A549 (cell line): Measurements from ENCODE around the gene AJUBA. TPM values are rescaled to one million over a fixed set of nuclear protein-coding genes. Genes with fewer than 3 reads are reported as not detected.

Experiments used
- ATAC-seq, 2 experiments: fragments of 200-7000 bp in 1 of 2; fragments of >200 bp in 1 of 2; cut with Nextera tagmentation in 1 of 2; cut with Tn5 transposase in 1 of 2; 3 replicates each; pipeline versions ENCODE4 v1.8.0 to v1.9.1; 2018 to 2020; ENCODE audit warnings: mild to moderate bottlenecking in 1 of 2, moderate library complexity in 1 of 2
- CTCF ChIA-PET: fragments of 300-600 bp; sonication (Branson Sonifier 250); formaldehyde crosslinking; extraction: SDS; loops from one replicate; lab custom pipeline; 2021; ENCODE audit warnings: antibody characterized with exemption, inconsistent platforms; lab: Yijun Ruan, JAX
- POLR2A ChIA-PET: fragments of 350-600 bp; formaldehyde crosslinking; extraction: SDS; loops from one replicate; lab custom pipeline; 2021; ENCODE audit warnings: antibody characterized with exemption, inconsistent platforms; lab: Yijun Ruan, JAX
- DNase-seq, 2 experiments: peaks; one replicate each; pipeline versions ENCODE4 v3.0.0 to v3.0.0-alpha.2; 2011 to 2016; ENCODE audit warnings: low read depth in 1 of 2, low spot score in 1 of 2
- FAIRE-seq: peaks from 2 replicates; lab custom pipeline; 2011; peaks lifted over from hg19 to GRCh38; lab: Jason Lieb, UNC
- H3K27ac ChIP-seq, 2 experiments: fragments of >200 bp; sonication (Bioruptor Twin); formaldehyde crosslinking; 3 replicates each; pipeline ENCODE4 v1.5.1; 2016 to 2017
- H3K4me1 ChIP-seq: fragments of >200 bp; sonication (Bioruptor Twin); formaldehyde crosslinking; 3 replicates; pipeline ENCODE4 v1.6.1; 2016
- H3K4me2 ChIP-seq: fragments of >200 bp; sonication (Bioruptor Twin); formaldehyde crosslinking; 3 replicates; pipeline ENCODE4 v1.6.1; 2016
- H3K4me3 ChIP-seq: fragments of >200 bp; sonication (Bioruptor Twin); formaldehyde crosslinking; 3 replicates; pipeline ENCODE4 v1.5.1; 2016
- H3K9me3 ChIP-seq: fragments of >200 bp; sonication (Bioruptor Twin); formaldehyde crosslinking; 3 replicates; pipeline ENCODE4 v1.6.1; 2016
- CEBPB ChIP-seq, 2 experiments: fragments of >200 bp in 1 of 2; sonication (Bioruptor Twin) in 1 of 2; formaldehyde crosslinking in 1 of 2; IDR thresholded peaks; 2 replicates each; pipeline ENCODE4 v1.6.1; 2012 to 2016
- EP300 ChIP-seq, 2 experiments: fragments of >200 bp; sonication (Bioruptor Twin); formaldehyde crosslinking; IDR thresholded peaks; 2 replicates in 1 of 2; 3 replicates in 1 of 2; pipeline ENCODE4 v1.6.1; 2016 to 2017
- FOSB ChIP-seq: fragments of 250-450 bp; sonication (Bioruptor Pico); IDR thresholded peaks from 2 replicates; pipeline ENCODE4 v1.5.0; 2020; ENCODE audit warnings: mild to moderate bottlenecking, moderate library complexity
- FOSL2 ChIP-seq, 2 experiments: fragments of 450-650 bp in 1 of 2; fragments of >200 bp in 1 of 2; sonication (Bioruptor Twin) in 1 of 2; formaldehyde crosslinking; IDR thresholded peaks; 2 replicates each; pipeline versions ENCODE4 v1.5.0 to v1.6.1; 2016 to 2020; ENCODE audit warnings: mild to moderate bottlenecking in 1 of 2, moderate library complexity in 1 of 2
- HEYL ChIP-seq: fragments of 250-450 bp; sonication (Bioruptor Pico); IDR thresholded peaks from 2 replicates; pipeline ENCODE4 v1.8.0; 2021; ENCODE audit warnings: mild to moderate bottlenecking, moderate library complexity
- MAFK ChIP-seq: fragments of 450-650 bp; IDR thresholded peaks from 2 replicates; pipeline ENCODE4 v1.6.1; 2014; ENCODE audit not compliant: partially characterized antibody
- NFE2L2 ChIP-seq: fragments of 150-350 bp; conservative IDR thresholded peaks from 2 replicates; pipeline ENCODE4 v1.6.1; 2014; ENCODE audit warnings: low read length
- NPAS2 ChIP-seq: fragments of 250-450 bp; sonication (Bioruptor Pico); IDR thresholded peaks from 2 replicates; pipeline ENCODE4 v1.8.0; 2022; ENCODE audit warnings: mild to moderate bottlenecking, moderate library complexity, borderline replicate concordance
- PHF8 ChIP-seq: fragments of 200-600 bp; sonication (generic); IDR thresholded peaks from 2 replicates; pipeline ENCODE4 v1.6.1; 2016; ENCODE audit warnings: low read depth, mild to moderate bottlenecking, antibody characterized with exemption, moderate library complexity, borderline replicate concordance
- POLR2AphosphoS2 ChIP-seq: conservative IDR thresholded peaks from 2 replicates; pipeline ENCODE4 v1.6.1; 2012; ENCODE audit warnings: low read length, improper control_type of control experiment, inconsistent platforms
- RARB ChIP-seq: fragments of 250-450 bp; sonication (Bioruptor Pico); IDR thresholded peaks from 2 replicates; pipeline ENCODE4 v1.8.0; 2021; ENCODE audit warnings: mild to moderate bottlenecking, moderate library complexity
- RCOR1 ChIP-seq: fragments of 150-350 bp; IDR thresholded peaks from 2 replicates; pipeline ENCODE4 v1.6.1; 2014; ENCODE audit warnings: antibody characterized with exemption, low read length, low read depth
- RNF2 ChIP-seq: fragments of 200-600 bp; sonication (generic); IDR thresholded peaks from 2 replicates; pipeline ENCODE4 v1.6.1; 2016; ENCODE audit warnings: low read depth, mild to moderate bottlenecking, antibody characterized with exemption, moderate library complexity, borderline replicate concordance
- SREBF2 ChIP-seq: fragments of 450-650 bp; IDR thresholded peaks from 2 replicates; pipeline ENCODE4 v1.6.1; 2014; ENCODE audit warnings: mild to moderate bottlenecking, moderate library complexity
- ZSCAN20 ChIP-seq: fragments of 250-450 bp; sonication (Bioruptor Pico); IDR thresholded peaks from 2 replicates; pipeline ENCODE4 v1.8.0; 2022; ENCODE audit warnings: mild to moderate bottlenecking, moderate library complexity
- WGBS: methylation state at CpG from one replicate; pipeline ENCODE4 v1.1.6; 2017; ENCODE audit errors: missing lambda C conversion rate; 5-methylcytosine and 5-hydroxymethylcytosine counted together
- polyA plus RNA-seq, 4 experiments: library from polyadenylated mRNA; depleted of rRNA in 3 of 4; stranded (reverse); fragments of >200 nt; fragmentation: RNase III in 1 of 4; extraction: RNeasy Plus Mini Kit Qiagen cat#74134 plus additional on column Dnase treatment in 1 of 4; gene quantifications; 2 replicates in 3 of 4; 3 replicates in 1 of 4; pipeline ENCODE4 v1.2.3, GENCODE V29; 2011 to 2017
- TF ChIP-seq, protein P1 (sequence below): fragments of 450-650 bp; IDR thresholded peaks from 2 replicates; pipeline ENCODE4 v1.6.1; 2014; ENCODE audit warnings: antibody characterized with exemption
- TF ChIP-seq, protein P2 (sequence below): fragments of >200 bp; sonication (Bioruptor Twin); formaldehyde crosslinking; IDR thresholded peaks from 3 replicates; pipeline ENCODE4 v1.5.1; 2016
- TF ChIP-seq, protein P3 (sequence below): IDR thresholded peaks from 2 replicates; pipeline ENCODE4 v1.6.1; 2012
- TF ChIP-seq, protein P4 (sequence below): IDR thresholded peaks from 2 replicates; pipeline ENCODE4 v1.6.1; 2012; ENCODE audit warnings: low read depth, borderline replicate concordance
- TF ChIP-seq, protein P5 (sequence below): fragments of 250-450 bp; sonication (Bioruptor Pico); IDR thresholded peaks from 2 replicates; pipeline ENCODE4 v1.5.0; 2021; ENCODE audit warnings: mild to moderate bottlenecking, moderate library complexity, borderline replicate concordance
- TF ChIP-seq, protein P6 (sequence below): fragments of 150-350 bp; IDR thresholded peaks from 2 replicates; pipeline ENCODE4 v1.6.1; 2014; ENCODE audit warnings: low read depth, mild to moderate bottlenecking, low read length

Gene AJUBA
- polyA plus RNA-seq, 2 of the 4 experiments (the other 2 are of a cell fraction), result 53.4 to 98.0 TPM

DNA sequence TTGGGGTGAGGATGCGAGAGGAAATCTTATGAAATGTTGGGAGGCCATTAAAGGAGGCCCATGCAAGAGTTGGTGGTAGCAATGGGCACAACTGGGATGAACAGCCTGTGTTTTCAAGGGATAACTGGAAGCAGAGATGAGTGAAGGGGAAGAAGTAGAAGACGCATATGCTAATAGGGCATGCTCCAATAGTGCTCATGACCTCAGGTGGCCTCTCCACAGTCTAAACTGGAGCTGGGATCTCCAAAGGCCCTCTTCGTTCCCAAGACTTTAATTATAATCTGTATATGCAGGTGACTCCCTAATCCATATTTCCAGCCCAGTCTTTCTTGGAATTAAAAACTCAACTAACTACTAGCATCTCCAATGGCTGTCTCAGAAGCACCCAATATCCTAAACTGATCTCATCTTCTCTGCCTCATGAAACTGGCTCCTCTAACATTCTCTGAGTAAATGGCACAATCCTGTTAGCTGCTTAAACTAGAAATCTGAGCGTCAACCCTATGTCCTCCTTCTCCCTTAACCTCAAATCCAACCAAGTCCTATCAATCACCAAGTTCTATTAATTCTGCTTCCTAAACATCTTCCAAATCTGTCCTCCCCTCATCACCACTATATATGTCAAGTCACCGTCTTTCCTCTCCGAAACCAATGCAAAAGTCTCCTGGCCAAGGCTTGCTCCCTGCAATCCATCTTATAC is 2.8 kb upstream of the AJUBA start:
- ChIA-PET CTCF (interaction anchor here (0.5 to 34.0 kb wide), 20 partner anchors 9 to 429 kb away, joined by 3 to 1206 read pairs (median 20); partner anchors contain the start of genes CDH24, HAUS4, PRMT5 and PSMB11), POLR2A (interaction anchor here (1.6 kb wide), 1 partner anchor 12 kb away, joined by 9 read pairs; no protein-coding TSS in a partner anchor)
- H3K4me2 ChIP-seq, result no peak overlapping the region
- FAIRE-seq (no peak), ATAC-seq (no peak)
- 93% methylated on average over 6 of the region's 6 CpGs for WGBS
- TF ChIP-seq POLR2AphosphoS2 (no peak), FOSB (no peak), RCOR1 (no peak), RARB (CRISPR knock-in tag) (no peak), ZSCAN20 (no peak), NPAS2 (CRISPR knock-in tag) (no peak), MAFK (no peak), FOSL2 (IDR thresholded peaks at IDR 0.05) (no peak), FOSL2 (CRISPR knock-in tag; IDR thresholded peaks at IDR 0.05) (no peak), EP300 (IDR thresholded peaks at IDR 0.05) (no peak), NFE2L2 (no peak), SREBF2 (no peak)
- TF ChIP-seq, protein P1, sequence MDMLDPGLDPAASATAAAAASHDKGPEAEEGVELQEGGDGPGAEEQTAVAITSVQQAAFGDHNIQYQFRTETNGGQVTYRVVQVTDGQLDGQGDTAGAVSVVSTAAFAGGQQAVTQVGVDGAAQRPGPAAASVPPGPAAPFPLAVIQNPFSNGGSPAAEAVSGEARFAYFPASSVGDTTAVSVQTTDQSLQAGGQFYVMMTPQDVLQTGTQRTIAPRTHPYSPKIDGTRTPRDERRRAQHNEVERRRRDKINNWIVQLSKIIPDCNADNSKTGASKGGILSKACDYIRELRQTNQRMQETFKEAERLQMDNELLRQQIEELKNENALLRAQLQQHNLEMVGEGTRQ, result no peak
- TF ChIP-seq, protein P2, sequence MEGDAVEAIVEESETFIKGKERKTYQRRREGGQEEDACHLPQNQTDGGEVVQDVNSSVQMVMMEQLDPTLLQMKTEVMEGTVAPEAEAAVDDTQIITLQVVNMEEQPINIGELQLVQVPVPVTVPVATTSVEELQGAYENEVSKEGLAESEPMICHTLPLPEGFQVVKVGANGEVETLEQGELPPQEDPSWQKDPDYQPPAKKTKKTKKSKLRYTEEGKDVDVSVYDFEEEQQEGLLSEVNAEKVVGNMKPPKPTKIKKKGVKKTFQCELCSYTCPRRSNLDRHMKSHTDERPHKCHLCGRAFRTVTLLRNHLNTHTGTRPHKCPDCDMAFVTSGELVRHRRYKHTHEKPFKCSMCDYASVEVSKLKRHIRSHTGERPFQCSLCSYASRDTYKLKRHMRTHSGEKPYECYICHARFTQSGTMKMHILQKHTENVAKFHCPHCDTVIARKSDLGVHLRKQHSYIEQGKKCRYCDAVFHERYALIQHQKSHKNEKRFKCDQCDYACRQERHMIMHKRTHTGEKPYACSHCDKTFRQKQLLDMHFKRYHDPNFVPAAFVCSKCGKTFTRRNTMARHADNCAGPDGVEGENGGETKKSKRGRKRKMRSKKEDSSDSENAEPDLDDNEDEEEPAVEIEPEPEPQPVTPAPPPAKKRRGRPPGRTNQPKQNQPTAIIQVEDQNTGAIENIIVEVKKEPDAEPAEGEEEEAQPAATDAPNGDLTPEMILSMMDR, result no peak
- TF ChIP-seq, protein P3, sequence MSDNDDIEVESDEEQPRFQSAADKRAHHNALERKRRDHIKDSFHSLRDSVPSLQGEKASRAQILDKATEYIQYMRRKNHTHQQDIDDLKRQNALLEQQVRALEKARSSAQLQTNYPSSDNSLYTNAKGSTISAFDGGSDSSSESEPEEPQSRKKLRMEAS, result no peak
- TF ChIP-seq, protein P4, sequence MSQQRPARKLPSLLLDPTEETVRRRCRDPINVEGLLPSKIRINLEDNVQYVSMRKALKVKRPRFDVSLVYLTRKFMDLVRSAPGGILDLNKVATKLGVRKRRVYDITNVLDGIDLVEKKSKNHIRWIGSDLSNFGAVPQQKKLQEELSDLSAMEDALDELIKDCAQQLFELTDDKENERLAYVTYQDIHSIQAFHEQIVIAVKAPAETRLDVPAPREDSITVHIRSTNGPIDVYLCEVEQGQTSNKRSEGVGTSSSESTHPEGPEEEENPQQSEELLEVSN, result no peak
- TF ChIP-seq, all 56 proteins: peak for 0
- Histone ChIP-seq H3K9me3 (no peaks in the 10 kb centered on the region), H3K27ac (no peak overlapping the region), H3K4me3 (no peak overlapping the region), H3K4me1 (peaks cover 7% of the 10 kb centered on the region; the same call in 1 of the 3 replicates)
- no peak for DNase-seq

DNA sequence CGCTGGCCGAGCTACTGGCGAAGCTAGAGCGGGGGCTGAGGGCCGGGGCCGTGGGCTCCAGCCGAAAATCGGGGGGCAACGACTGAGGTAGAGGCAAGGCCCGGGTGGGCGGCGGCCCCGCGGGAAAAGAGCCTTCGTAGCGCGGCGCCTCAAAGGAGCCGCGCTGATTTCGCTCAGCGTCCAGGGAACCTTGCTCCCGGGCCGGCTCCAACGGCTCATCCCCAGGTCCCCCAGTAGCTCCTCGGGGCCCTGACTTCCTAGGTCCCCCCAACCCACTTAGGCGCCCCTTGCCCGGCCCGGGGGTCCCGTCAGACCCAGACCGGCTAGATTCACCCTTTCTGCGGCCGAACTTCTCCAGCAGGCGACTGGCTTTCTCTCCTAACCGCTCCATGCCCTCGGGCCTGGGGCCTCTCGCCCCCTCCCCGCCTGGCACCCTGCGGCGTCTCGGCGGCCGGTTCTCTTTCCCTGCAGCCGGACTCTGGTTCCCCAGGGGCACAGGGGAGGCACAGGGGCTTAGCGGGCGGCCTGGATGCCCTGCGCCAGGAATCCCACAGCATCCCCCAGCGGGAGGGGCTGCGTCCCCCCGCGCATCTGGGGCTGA is 375 bp downstream of the AJUBA start:
- peak overlapping the region; percentile 96 for H3K4me2 ChIP-seq
- TF ChIP-seq RNF2 (0 out of 2 replicates have a peak, but pooled peaks have one; percentile 12), HEYL (CRISPR knock-in tag) (no peak), PHF8 (peak; percentile 33; the same call in 1 of the 2 replicates), EP300 (IDR thresholded peaks at IDR 0.05) (no peak), CEBPB (IDR thresholded peaks at IDR 0.05) (no peak)
- TF ChIP-seq, protein P5, sequence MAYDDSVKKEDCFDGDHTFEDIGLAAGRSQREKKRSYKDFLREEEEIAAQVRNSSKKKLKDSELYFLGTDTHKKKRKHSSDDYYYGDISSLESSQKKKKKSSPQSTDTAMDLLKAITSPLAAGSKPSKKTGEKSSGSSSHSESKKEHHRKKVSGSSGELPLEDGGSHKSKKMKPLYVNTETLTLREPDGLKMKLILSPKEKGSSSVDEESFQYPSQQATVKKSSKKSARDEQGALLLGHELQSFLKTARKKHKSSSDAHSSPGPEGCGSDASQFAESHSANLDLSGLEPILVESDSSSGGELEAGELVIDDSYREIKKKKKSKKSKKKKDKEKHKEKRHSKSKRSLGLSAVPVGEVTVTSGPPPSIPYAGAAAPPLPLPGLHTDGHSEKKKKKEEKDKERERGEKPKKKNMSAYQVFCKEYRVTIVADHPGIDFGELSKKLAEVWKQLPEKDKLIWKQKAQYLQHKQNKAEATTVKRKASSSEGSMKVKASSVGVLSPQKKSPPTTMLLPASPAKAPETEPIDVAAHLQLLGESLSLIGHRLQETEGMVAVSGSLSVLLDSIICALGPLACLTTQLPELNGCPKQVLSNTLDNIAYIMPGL (CRISPR knock-in tag), result no peak
- TF ChIP-seq, protein P6, sequence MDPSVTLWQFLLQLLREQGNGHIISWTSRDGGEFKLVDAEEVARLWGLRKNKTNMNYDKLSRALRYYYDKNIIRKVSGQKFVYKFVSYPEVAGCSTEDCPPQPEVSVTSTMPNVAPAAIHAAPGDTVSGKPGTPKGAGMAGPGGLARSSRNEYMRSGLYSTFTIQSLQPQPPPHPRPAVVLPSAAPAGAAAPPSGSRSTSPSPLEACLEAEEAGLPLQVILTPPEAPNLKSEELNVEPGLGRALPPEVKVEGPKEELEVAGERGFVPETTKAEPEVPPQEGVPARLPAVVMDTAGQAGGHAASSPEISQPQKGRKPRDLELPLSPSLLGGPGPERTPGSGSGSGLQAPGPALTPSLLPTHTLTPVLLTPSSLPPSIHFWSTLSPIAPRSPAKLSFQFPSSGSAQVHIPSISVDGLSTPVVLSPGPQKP, result no peak
- under 1% methylated on average over 26 of the region's 51 CpGs for WGBS
- H3K9me3 ChIP-seq, result no peaks in the 10 kb centered on the region
- H3K27ac ChIP-seq, result peak overlapping the region; percentile 98 to 100
- ATAC-seq (peak; percentile 7 to 13; a peak in 3 of 6 replicates), DNase-seq (peak in 1 of 2 experiments; percentile 22), FAIRE-seq (no peak)
- H3K4me3 ChIP-seq, result peak overlapping the region; percentile 89
- CTCF ChIA-PET, result interaction anchor here (0.6 to 34.0 kb wide), 24 partner anchors 11 to 1516 kb away, joined by 3 to 1206 read pairs (median 4); partner anchors contain the start of genes CDH24, HAUS4, PRMT5 and PSMB11
- H3K4me1 ChIP-seq, result peaks cover 33% of the 10 kb centered on the region
- POLR2A ChIA-PET, result interaction anchor here (0.6 to 2.3 kb wide), 13 partner anchors 9 to 159 kb away, joined by 3 to 33 read pairs (median 5); partner anchors contain the start of genes HAUS4 and PRMT5
